Endodermal cell (in vitro differentiated cells): Measurements from ENCODE around the gene IQCM. TPM values are rescaled to one million over a fixed set of nuclear protein-coding genes. Genes with fewer than 3 reads are reported as not detected.
"Not testable (repeated sequence)": the region's sequence is repeated elsewhere in the genome, so short reads cannot be mapped to it uniquely, and the experiment has no call there.

ENCODE experiments used
- DNase-seq: peaks from one replicate; pipeline ENCODE4 v3.0.0-alpha.2; 2017
- H3K27ac ChIP-seq: 2 replicates; pipeline ENCODE4 v1.5.1; 2013; ENCODE audit warnings: mild to moderate bottlenecking, low read depth, low read length, moderate library complexity
- H3K27me3 ChIP-seq: 2 replicates; pipeline ENCODE4 v1.6.1; 2013; ENCODE audit warnings: mild to moderate bottlenecking, low read length, moderate library complexity; ENCODE audit not compliant: insufficient read depth, control insufficient read depth, poor library complexity, severe bottlenecking
- H3K36me3 ChIP-seq: 2 replicates; pipeline ENCODE4 v1.7.0; 2013; ENCODE audit warnings: mild to moderate bottlenecking, low read length, moderate library complexity; ENCODE audit not compliant: control insufficient read depth, insufficient read depth
- H3K4me1 ChIP-seq: one replicate; pipeline ENCODE4 v1.7.0; 2013; ENCODE audit warnings: low read length; ENCODE audit not compliant: control insufficient read depth, insufficient read depth
- H3K4me3 ChIP-seq: 2 replicates; pipeline ENCODE4 v1.5.1; 2013; ENCODE audit warnings: mild to moderate bottlenecking, low read length, moderate library complexity
- H3K9ac ChIP-seq: 2 replicates; pipeline ENCODE4 v1.6.1; 2013; ENCODE audit warnings: mild to moderate bottlenecking, low read length, moderate library complexity; ENCODE audit not compliant: poor library complexity, severe bottlenecking; ENCODE audit errors: extremely low read depth
- H3K9me3 ChIP-seq: 2 replicates; pipeline ENCODE4 v1.6.1; 2013; ENCODE audit warnings: mild to moderate bottlenecking, low read length, moderate library complexity; ENCODE audit not compliant: control insufficient read depth
- H3K27ac Mint-ChIP-seq: 2 replicates; pipeline ENCODE4 v1.8.0; 2020; ENCODE audit warnings: mixed read lengths
- H3K27me3 Mint-ChIP-seq: 2 replicates; pipeline ENCODE4 v1.8.0; 2021; ENCODE audit warnings: mild to moderate bottlenecking, mixed read lengths; ENCODE audit not compliant: insufficient read depth
- H3K36me3 Mint-ChIP-seq: 2 replicates; pipeline ENCODE4 v1.8.0; 2020; ENCODE audit warnings: low read depth, mixed read lengths
- H3K4me1 Mint-ChIP-seq: 2 replicates; pipeline ENCODE4 v1.8.0; 2020; ENCODE audit warnings: mixed read lengths
- H3K4me3 Mint-ChIP-seq: 2 replicates; pipeline ENCODE4 v1.8.0; 2020; ENCODE audit warnings: mild to moderate bottlenecking, moderate library complexity, mixed read lengths
- H3K9me3 Mint-ChIP-seq: 2 replicates; pipeline ENCODE4 v1.8.0; 2020; ENCODE audit warnings: mild to moderate bottlenecking, mixed read lengths
- WGBS, 2 experiments: methylation state at CpG; one replicate each; pipeline versions ENCODE4 v1.1.5 to v1.1.7; 2013; ENCODE audit warnings: missing lambda C conversion rate in 2 of 2, mixed read lengths in 1 of 2; ENCODE audit not compliant: insufficient coverage in 1 of 2, insufficient read length in 1 of 2; 5-methylcytosine and 5-hydroxymethylcytosine counted together
- total RNA-seq, 2 donors: library from RNA; stranded (reverse); fragmentation: NEBNext Ultra II Directional in 1 of 2; extraction: Animal tissue kit (Norgen Biotek cat#: 25700) in 1 of 2; gene quantifications; 2 replicates in 1 of 2; 3 replicates in 1 of 2; pipeline ENCODE4 v1.2.1, GENCODE V29; 2021
- TF ChIP-seq, protein P1 (sequence below): fragments of 200-600 bp; sonication (generic); conservative IDR thresholded peaks from 2 replicates; pipeline ENCODE4 v1.5.0; 2021; ENCODE audit warnings: antibody characterized with exemption, mild to moderate bottlenecking

The IQCM gene
- total RNA-seq, 2 donors from 2014 or later, result not detected

DNA sequence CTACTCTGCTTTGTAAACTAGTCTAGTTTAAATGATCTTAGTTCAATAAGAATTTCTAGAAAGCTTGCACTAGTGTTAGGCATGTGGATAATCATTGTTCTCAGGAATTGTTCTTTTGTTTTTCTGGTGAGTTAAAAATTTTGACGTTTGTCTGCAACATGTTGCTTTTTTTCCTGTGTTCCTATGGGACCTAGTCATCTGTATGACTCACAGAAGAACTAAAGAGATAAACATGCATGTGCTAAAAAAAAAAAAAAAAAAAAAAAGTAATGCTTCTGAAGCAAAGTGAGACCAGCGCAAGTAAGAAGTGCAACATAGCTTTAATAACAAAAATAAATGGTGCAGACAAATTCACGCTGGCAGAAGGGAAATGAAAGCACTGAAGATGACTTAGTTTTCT lies 471.2 kb downstream of the IQCM start:
- WGBS, 2 experiments, result 75 to 77% methylated on average over 2 to 3 of the region's 3 CpGs
- TF ChIP-seq, protein P1, sequence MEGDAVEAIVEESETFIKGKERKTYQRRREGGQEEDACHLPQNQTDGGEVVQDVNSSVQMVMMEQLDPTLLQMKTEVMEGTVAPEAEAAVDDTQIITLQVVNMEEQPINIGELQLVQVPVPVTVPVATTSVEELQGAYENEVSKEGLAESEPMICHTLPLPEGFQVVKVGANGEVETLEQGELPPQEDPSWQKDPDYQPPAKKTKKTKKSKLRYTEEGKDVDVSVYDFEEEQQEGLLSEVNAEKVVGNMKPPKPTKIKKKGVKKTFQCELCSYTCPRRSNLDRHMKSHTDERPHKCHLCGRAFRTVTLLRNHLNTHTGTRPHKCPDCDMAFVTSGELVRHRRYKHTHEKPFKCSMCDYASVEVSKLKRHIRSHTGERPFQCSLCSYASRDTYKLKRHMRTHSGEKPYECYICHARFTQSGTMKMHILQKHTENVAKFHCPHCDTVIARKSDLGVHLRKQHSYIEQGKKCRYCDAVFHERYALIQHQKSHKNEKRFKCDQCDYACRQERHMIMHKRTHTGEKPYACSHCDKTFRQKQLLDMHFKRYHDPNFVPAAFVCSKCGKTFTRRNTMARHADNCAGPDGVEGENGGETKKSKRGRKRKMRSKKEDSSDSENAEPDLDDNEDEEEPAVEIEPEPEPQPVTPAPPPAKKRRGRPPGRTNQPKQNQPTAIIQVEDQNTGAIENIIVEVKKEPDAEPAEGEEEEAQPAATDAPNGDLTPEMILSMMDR, result no peak
- Mint-ChIP-seq H3K4me1 (no peaks in the 10 kb centered on the region), H3K36me3 (no peaks in the 10 kb centered on the region), H3K27ac (no peak overlapping the region), H3K27me3 (no peaks in the 10 kb centered on the region), H3K9me3 (no peaks in the 10 kb centered on the region), H3K4me3 (no peak overlapping the region)
- no peak for DNase-seq
- Histone ChIP-seq H3K4me3 (no peak overlapping the region), H3K27ac (no peak overlapping the region), H3K4me1 (no peaks in the 10 kb centered on the region), H3K27me3 (no peaks in the 10 kb centered on the region), H3K9me3 (no peaks in the 10 kb centered on the region), H3K36me3 (no peaks in the 10 kb centered on the region), H3K9ac (no peak overlapping the region)

- H3K27ac Mint-ChIP-seq, result no peak overlapping the region
- no peaks in the 10 kb centered on the region for H3K36me3 Mint-ChIP-seq
- H3K9ac ChIP-seq, result no peak overlapping the region
- no peaks in the 10 kb centered on the region for H3K9me3 ChIP-seq
- H3K4me3 Mint-ChIP-seq, result no peak overlapping the region
- H3K27me3 ChIP-seq, result no peaks in the 10 kb centered on the region
- H3K36me3 ChIP-seq, result no peaks in the 10 kb centered on the region
- H3K4me3 ChIP-seq, result no peak overlapping the region
- TF ChIP-seq, protein P1, result no peak
- peaks cover 4% of the 10 kb centered on the region for H3K9me3 Mint-ChIP-seq
- H3K27me3 Mint-ChIP-seq, result no peaks in the 10 kb centered on the region
- H3K27ac ChIP-seq, result no peak overlapping the region
- no peaks in the 10 kb centered on the region for H3K4me1 Mint-ChIP-seq
- no peaks in the 10 kb centered on the region for H3K4me1 ChIP-seq
- no peak for DNase-seq
These were observed 472.0 kb downstream of the IQCM start for GRCh38 chr4:149343614-149344013.

- not testable (repeated sequence) for H3K36me3 Mint-ChIP-seq, DNase-seq, H3K4me1 Mint-ChIP-seq, H3K27me3 Mint-ChIP-seq, H3K4me1 ChIP-seq, H3K27ac ChIP-seq, H3K4me3 Mint-ChIP-seq, H3K27me3 ChIP-seq, H3K36me3 ChIP-seq, H3K27ac Mint-ChIP-seq, H3K4me3 ChIP-seq, H3K9me3 ChIP-seq, H3K9ac ChIP-seq
- WGBS, 2 experiments, result 88 to 97% methylated on average over 4 to 5 of the region's 5 CpGs
- peaks cover 12% of the 10 kb centered on the region for H3K9me3 Mint-ChIP-seq
These were observed 474.5 kb downstream of the IQCM start for GRCh38 chr4:149341117-149341516.

DNA sequence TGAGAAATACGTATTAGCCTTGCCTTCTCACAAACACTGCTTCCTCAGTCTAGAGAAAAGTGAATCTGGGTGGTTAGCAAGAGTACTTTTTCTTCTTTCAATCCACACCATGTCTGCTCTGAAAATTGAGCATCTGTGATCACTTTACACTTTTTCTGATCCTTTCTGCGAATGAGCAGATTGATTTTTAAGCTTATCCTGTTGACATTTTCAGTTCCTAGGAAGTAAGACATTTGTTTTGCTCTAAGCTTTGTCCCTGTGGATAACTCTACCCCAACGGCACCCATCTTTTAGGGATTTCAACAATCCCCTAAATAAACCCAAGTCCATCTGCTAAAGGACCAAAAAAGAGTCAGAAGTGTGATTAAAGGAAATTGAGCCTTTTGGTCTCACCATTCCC lies 487.5 kb downstream of the IQCM start:
- Mint-ChIP-seq H3K27me3 (no peaks in the 10 kb centered on the region), H3K36me3 (no peaks in the 10 kb centered on the region), H3K9me3 (peaks cover 35% of the 10 kb centered on the region), H3K4me3 (no peak overlapping the region), H3K4me1 (no peaks in the 10 kb centered on the region), H3K27ac (no peak overlapping the region)
- Histone ChIP-seq H3K4me3 (no peak overlapping the region), H3K27me3 (no peaks in the 10 kb centered on the region), H3K9ac (no peak overlapping the region), H3K4me1 (no peaks in the 10 kb centered on the region), H3K36me3 (no peaks in the 10 kb centered on the region), H3K27ac (no peak overlapping the region), H3K9me3 (peaks cover 6% of the 10 kb centered on the region)
- no peak for DNase-seq
- 81 to 87% methylated on average over 2 to 3 of the region's 3 CpGs for WGBS, 2 experiments
- TF ChIP-seq, protein P1, result no peak
